NCI-H128 (cell line): Measurements from ENCODE around the gene NOXRED1.
"Not testable (repeated sequence)": the region's sequence is repeated elsewhere in the genome, so short reads cannot be mapped to it uniquely, and the experiment has no call there.

Source experiments
- DNase-seq: peaks from one replicate; lab custom pipeline; 2025; ENCODE audit not compliant: unreplicated experiment; lab: John Stamatoyannopoulos, UW

NOXRED1 gene

GRCh38 chr14:77423423-77423822, at the start of gene NOXRED1:
TSS of gene NOXRED1 (minus strand) at chr14:77423523. CDS start at chr14:77422889, 634 bp downstream.
- DNase-seq: no peak

GRCh38 chr14:77470224-77470870, 47.0 kb upstream of the NOXRED1 start:
- DNase-seq: no peak

GRCh38 chr14:77469539-77469938, 46.2 kb upstream of the NOXRED1 start:
- no peak for DNase-seq

- DNase-seq: no peak
Measured at GRCh38 chr14:77469067-77469505, 45.8 kb upstream of the NOXRED1 start.

- no peak for DNase-seq
Measured at GRCh38 chr14:77467801-77468200, 44.5 kb upstream of the NOXRED1 start.

GRCh38 chr14:77459072-77459723, 35.9 kb upstream of the NOXRED1 start:
- peak; percentile 28 for DNase-seq

- no peak for DNase-seq
Measured at GRCh38 chr14:77458249-77458950, 35.1 kb upstream of the NOXRED1 start.

GRCh38 chr14:77457522-77458248, 34.4 kb upstream of the NOXRED1 start, which contains the start of the genes AHSA1 and VIPAS39:
TSS of gene AHSA1 (plus strand) at chr14:77458093. CDS start at chr14:77458190, 97 bp downstream.
TSS of gene VIPAS39 (minus strand) at chr14:77457601. CDS start at chr14:77454102, 3,499 bp downstream.
- DNase-seq: peak; percentile 96

- no peak for DNase-seq
Measured at GRCh38 chr14:77457115-77457521, 33.8 kb upstream of the NOXRED1 start.

- no peak for DNase-seq
Measured at GRCh38 chr14:77455966-77456640, 32.8 kb upstream of the NOXRED1 start.

GRCh38 chr14:77442196-77442595, 18.9 kb upstream of the NOXRED1 start:
- no peak for DNase-seq

GRCh38 chr14:77439861-77440260, 16.5 kb upstream of the NOXRED1 start:
- no peak for DNase-seq

GRCh38 chr14:77438596-77438995, 15.3 kb upstream of the NOXRED1 start:
- no peak for DNase-seq

- no peak for DNase-seq
Measured at GRCh38 chr14:77436042-77436441, 12.7 kb upstream of the NOXRED1 start.

GRCh38 chr14:77426396-77426795, 3.1 kb upstream of the NOXRED1 start:
- no peak for DNase-seq

- no peak for DNase-seq
Measured at GRCh38 chr14:77424862-77425261, 1.5 kb upstream of the NOXRED1 start.

- DNase-seq: no peak
Measured at GRCh38 chr14:77421201-77421600, 2.1 kb downstream of the NOXRED1 start.

- no peak for DNase-seq
Measured at GRCh38 chr14:77416836-77417235, 6.5 kb downstream of the NOXRED1 start.

- DNase-seq: not testable (repeated sequence)
Measured at GRCh38 chr14:77416098-77416497, 7.2 kb downstream of the NOXRED1 start.

- not testable (repeated sequence) for DNase-seq
Measured at GRCh38 chr14:77415403-77416030, 7.8 kb downstream of the NOXRED1 start.
